SK-N-SH (cell line): ENCODE data around the gene FUT2.

Experiments used
- CHD2 ChIP-seq: fragments of 150-350 bp; IDR thresholded peaks from 2 replicates; pipeline ENCODE4 v1.6.1; 2018; ENCODE audit warnings: low read length; ENCODE audit not compliant: partially characterized antibody
- EP300 ChIP-seq, 2 experiments: IDR thresholded peaks; 2 replicates each; pipeline versions ENCODE4 v1.4.0 to v1.6.1; 2012; ENCODE audit warnings: borderline replicate concordance in 1 of 2, low read depth in 1 of 2, low read length in 1 of 2
- EZH2phosphoT487 ChIP-seq: fragments of 200-600 bp; sonication (generic); IDR thresholded peaks from 2 replicates; pipeline ENCODE4 v1.6.1; 2017; ENCODE audit warnings: low read depth, mixed run types, mild to moderate bottlenecking, antibody characterized with exemption, moderate library complexity, borderline replicate concordance
- FOXJ3 ChIP-seq: sonication (generic); formaldehyde crosslinking; IDR thresholded peaks from 2 replicates; pipeline ENCODE4 v1.5.1; 2020; ENCODE audit warnings: mild to moderate bottlenecking, missing genetic modification reagents
- GABPA ChIP-seq: IDR thresholded peaks from 2 replicates; pipeline ENCODE4 v1.4.0; 2012; ENCODE audit warnings: low read depth, mild to moderate bottlenecking
- POLR2AphosphoS5 ChIP-seq: IDR thresholded peaks from 2 replicates; pipeline ENCODE4 v1.6.1; 2012; ENCODE audit warnings: low read depth, low read length
- RFX5 ChIP-seq: IDR thresholded peaks from 2 replicates; pipeline ENCODE4 v1.6.1; 2012; ENCODE audit warnings: mild to moderate bottlenecking, improper control_type of control experiment, low read length
- SIN3A ChIP-seq: IDR thresholded peaks from 2 replicates; pipeline ENCODE4 v1.6.1; 2012; ENCODE audit warnings: low read depth, mild to moderate bottlenecking, low read length, moderate library complexity, borderline replicate concordance
- SMC3 ChIP-seq: IDR thresholded peaks from 2 replicates; pipeline ENCODE4 v1.6.1; 2012; ENCODE audit warnings: low read depth, low read length, improper control_type of control experiment
- TF ChIP-seq, protein P1 (sequence below): fragments of 200-600 bp; sonication (generic); IDR thresholded peaks from 2 replicates; pipeline ENCODE4 v1.6.1; 2017; ENCODE audit warnings: antibody characterized with exemption, mild to moderate bottlenecking, moderate library complexity
- TF ChIP-seq, protein P2 (sequence below): fragments of 150-350 bp; IDR thresholded peaks from 2 replicates; pipeline ENCODE4 v1.6.1; 2016; ENCODE audit warnings: mild to moderate bottlenecking, low read depth, low read length

DNA sequence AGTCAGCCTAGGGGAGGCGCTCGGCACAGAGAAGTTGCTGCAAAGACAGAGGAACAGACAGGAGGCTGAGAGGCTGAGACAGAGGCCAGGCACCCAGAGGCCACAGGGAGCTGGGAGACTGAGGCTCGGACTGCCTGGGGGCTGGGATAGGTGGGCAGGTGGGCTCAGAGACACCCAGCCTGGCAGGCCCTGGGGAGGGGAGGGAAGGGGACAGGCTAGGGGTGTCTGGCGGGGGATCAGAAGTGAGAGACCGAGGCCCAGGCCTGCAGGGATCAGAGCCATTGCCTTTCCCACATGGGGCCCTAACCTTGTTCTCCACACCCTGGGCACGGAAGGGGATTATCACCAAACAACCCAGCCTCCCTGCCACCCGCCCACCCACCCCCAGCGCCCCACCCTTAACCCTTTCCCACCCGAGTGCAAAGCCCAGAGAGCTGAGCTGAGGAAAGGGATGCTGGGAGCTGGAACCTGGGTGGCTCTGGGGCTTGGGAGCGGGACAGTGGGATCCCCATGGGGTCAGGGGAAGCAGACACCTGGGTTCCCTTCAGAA is 24.2 kb upstream of the FUT2 start:
- TF ChIP-seq, protein P1, sequence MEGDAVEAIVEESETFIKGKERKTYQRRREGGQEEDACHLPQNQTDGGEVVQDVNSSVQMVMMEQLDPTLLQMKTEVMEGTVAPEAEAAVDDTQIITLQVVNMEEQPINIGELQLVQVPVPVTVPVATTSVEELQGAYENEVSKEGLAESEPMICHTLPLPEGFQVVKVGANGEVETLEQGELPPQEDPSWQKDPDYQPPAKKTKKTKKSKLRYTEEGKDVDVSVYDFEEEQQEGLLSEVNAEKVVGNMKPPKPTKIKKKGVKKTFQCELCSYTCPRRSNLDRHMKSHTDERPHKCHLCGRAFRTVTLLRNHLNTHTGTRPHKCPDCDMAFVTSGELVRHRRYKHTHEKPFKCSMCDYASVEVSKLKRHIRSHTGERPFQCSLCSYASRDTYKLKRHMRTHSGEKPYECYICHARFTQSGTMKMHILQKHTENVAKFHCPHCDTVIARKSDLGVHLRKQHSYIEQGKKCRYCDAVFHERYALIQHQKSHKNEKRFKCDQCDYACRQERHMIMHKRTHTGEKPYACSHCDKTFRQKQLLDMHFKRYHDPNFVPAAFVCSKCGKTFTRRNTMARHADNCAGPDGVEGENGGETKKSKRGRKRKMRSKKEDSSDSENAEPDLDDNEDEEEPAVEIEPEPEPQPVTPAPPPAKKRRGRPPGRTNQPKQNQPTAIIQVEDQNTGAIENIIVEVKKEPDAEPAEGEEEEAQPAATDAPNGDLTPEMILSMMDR: no peak
- TF ChIP-seq SIN3A (no peak), EP300 (IDR thresholded peaks at IDR 0.05; ENCODE audit: borderline replicate concordance in 1 of 2, low read depth in 1 of 2, low read length in 1 of 2) (no peak), CHD2 (no peak), SMC3 (no peak), RFX5 (no peak), EZH2phosphoT487 (no peak), GABPA (no peak), POLR2AphosphoS5 (no peak), FOXJ3 (no peak)
- TF ChIP-seq, protein P2, sequence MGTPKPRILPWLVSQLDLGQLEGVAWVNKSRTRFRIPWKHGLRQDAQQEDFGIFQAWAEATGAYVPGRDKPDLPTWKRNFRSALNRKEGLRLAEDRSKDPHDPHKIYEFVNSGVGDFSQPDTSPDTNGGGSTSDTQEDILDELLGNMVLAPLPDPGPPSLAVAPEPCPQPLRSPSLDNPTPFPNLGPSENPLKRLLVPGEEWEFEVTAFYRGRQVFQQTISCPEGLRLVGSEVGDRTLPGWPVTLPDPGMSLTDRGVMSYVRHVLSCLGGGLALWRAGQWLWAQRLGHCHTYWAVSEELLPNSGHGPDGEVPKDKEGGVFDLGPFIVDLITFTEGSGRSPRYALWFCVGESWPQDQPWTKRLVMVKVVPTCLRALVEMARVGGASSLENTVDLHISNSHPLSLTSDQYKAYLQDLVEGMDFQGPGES: no peak
